CD14-positive monocyte (primary cell): ENCODE data around the gene KLRK1. TPM values are rescaled to one million over a fixed set of nuclear protein-coding genes. Genes with fewer than 3 reads are reported as not detected.
"Not testable (repeated sequence)": the region's sequence is repeated elsewhere in the genome, so short reads cannot be mapped to it uniquely, and the experiment has no call there.

Experiments used
- DNase-seq, 3 donors: peaks; one replicate each; pipeline ENCODE4 v3.0.0-alpha.2; 2011 to 2022
- H2AFZ ChIP-seq: 2 replicates; pipeline ENCODE4 v1.6.0; 2012; ENCODE audit warnings: mild to moderate bottlenecking, low read depth, low read length, inconsistent platforms; ENCODE audit not compliant: insufficient read depth, poor library complexity, severe bottlenecking
- H3K27ac ChIP-seq, 2 donors: 1 replicate in 1 of 2; 2 replicates in 1 of 2; pipeline ENCODE4 v1.5.1; 2012 to 2013; ENCODE audit warnings: low read length in 2 of 2, control low read depth in 1 of 2, inconsistent platforms in 1 of 2, low read depth in 1 of 2, mild to moderate bottlenecking in 1 of 2
- H3K27me3 ChIP-seq, 2 donors: one replicate each; pipeline versions ENCODE4 v1.6.0 to v1.6.1; 2011 to 2013; ENCODE audit warnings: low read length in 2 of 2; ENCODE audit not compliant: control insufficient read depth in 2 of 2, insufficient read depth in 2 of 2
- H3K36me3 ChIP-seq, 2 donors: replicated peaks in 1 of 2; 1 replicate in 1 of 2; 2 replicates in 1 of 2; pipeline versions ENCODE4 v1.5.1 to v1.6.1; 2012 to 2013; ENCODE audit warnings: low read length in 2 of 2, control low read depth in 1 of 2, inconsistent platforms in 1 of 2, mild to moderate bottlenecking in 1 of 2; ENCODE audit not compliant: insufficient read depth in 2 of 2, control insufficient read depth in 1 of 2
- H3K4me1 ChIP-seq, 2 donors: 1 replicate in 1 of 2; 2 replicates in 1 of 2; pipeline versions ENCODE4 v1.5.1 to v1.6.1; 2012 to 2013; ENCODE audit warnings: low read length in 2 of 2, control low read depth in 1 of 2, inconsistent platforms in 1 of 2, mild to moderate bottlenecking in 1 of 2, moderate library complexity in 1 of 2; ENCODE audit not compliant: insufficient read depth in 2 of 2, control insufficient read depth in 1 of 2
- H3K4me2 ChIP-seq: replicated peaks from 2 replicates; pipeline ENCODE3; 2012; ENCODE audit warnings: low read length, moderate library complexity, mild to moderate bottlenecking; ENCODE audit not compliant: poor library complexity, severe bottlenecking; ENCODE audit errors: extremely low read depth
- H3K4me3 ChIP-seq, 3 experiments: fragments of 200-600 bp in 1 of 3; sonication (generic) in 1 of 3; replicated peaks in 1 of 3; 1 replicate in 2 of 3; 2 replicates in 1 of 3; pipeline ENCODE4 v1.5.1; 2011 to 2013; ENCODE audit warnings: low read length in 3 of 3, mild to moderate bottlenecking in 3 of 3, control low read depth in 2 of 3, low read depth in 2 of 3, inconsistent platforms in 1 of 3, moderate library complexity in 1 of 3
- H3K79me2 ChIP-seq: 2 replicates; pipeline ENCODE4 v1.6.0; 2012; ENCODE audit warnings: mild to moderate bottlenecking, control low read depth, inconsistent platforms, low read length, moderate library complexity; ENCODE audit not compliant: insufficient read depth
- H3K9ac ChIP-seq: 2 replicates; pipeline ENCODE4 v1.6.0; 2017; ENCODE audit warnings: low read length, mild to moderate bottlenecking; ENCODE audit not compliant: insufficient read depth, poor library complexity, severe bottlenecking
- H3K9me3 ChIP-seq, 2 donors: replicated peaks in 1 of 2; 1 replicate in 1 of 2; 2 replicates in 1 of 2; pipeline versions ENCODE4 v1.5.1 to v1.6.1; 2012 to 2013; ENCODE audit warnings: low read length in 2 of 2, control low read depth in 1 of 2; ENCODE audit not compliant: control insufficient read depth in 1 of 2, insufficient read depth in 1 of 2
- H4K20me1 ChIP-seq: 2 replicates; pipeline ENCODE4 v1.6.0; 2012; ENCODE audit warnings: mild to moderate bottlenecking, low read length, control low read depth, moderate library complexity; ENCODE audit not compliant: insufficient read depth
- H3K27ac Mint-ChIP-seq, 7 donors: one replicate each; pipeline ENCODE4 v1.8.0; 2020; ENCODE audit warnings: mild to moderate bottlenecking in 7 of 7, mixed read lengths in 7 of 7, moderate library complexity in 6 of 7, inconsistent platforms in 2 of 7
- H3K27me3 Mint-ChIP-seq, 3 donors: one replicate each; pipeline ENCODE4 v1.8.0; 2021 to 2022; ENCODE audit warnings: low read depth in 3 of 3, mild to moderate bottlenecking in 3 of 3, mixed read lengths in 3 of 3, moderate library complexity in 3 of 3, inconsistent platforms in 1 of 3
- H3K36me3 Mint-ChIP-seq, 2 donors: one replicate each; pipeline ENCODE4 v1.8.0; 2020; ENCODE audit warnings: mixed read lengths in 2 of 2, inconsistent platforms in 1 of 2, mild to moderate bottlenecking in 1 of 2
- H3K4me1 Mint-ChIP-seq: one replicate; pipeline ENCODE4 v1.8.0; 2020; ENCODE audit warnings: mild to moderate bottlenecking, mixed read lengths
- H3K4me3 Mint-ChIP-seq, 2 donors: one replicate each; pipeline ENCODE4 v1.8.0; 2020; ENCODE audit warnings: mild to moderate bottlenecking in 2 of 2, mixed read lengths in 2 of 2, moderate library complexity in 1 of 2
- H3K9me3 Mint-ChIP-seq, 7 donors: one replicate each; pipeline ENCODE4 v1.8.0; 2020 to 2022; ENCODE audit warnings: mixed read lengths in 7 of 7, mild to moderate bottlenecking in 6 of 7, moderate library complexity in 6 of 7, inconsistent platforms in 2 of 7
- WGBS: methylation state at CpG from one replicate; pipeline ENCODE4 v1.1.5; 2013; ENCODE audit warnings: missing lambda C conversion rate; ENCODE audit not compliant: insufficient coverage; 5-methylcytosine and 5-hydroxymethylcytosine counted together
- intact Hi-C, 2 donors: fragments of 100-400 bp; cut with micrococcal nuclease; formaldehyde crosslinking; loops; one replicate each; pipeline versions ENCODE4 v1.15.0 to v1.15.1; 2023
- polyA plus RNA-seq, 3 donors: library from polyadenylated mRNA; depleted of rRNA in 1 of 3; unstranded in 2 of 3; stranded (reverse) in 1 of 3; fragments of 300-500 nt in 2 of 3; fragments of >200 nt in 1 of 3; fragmentation: Illumina TruSeq in 2 of 3; gene quantifications; 1 replicate in 2 of 3; 2 replicates in 1 of 3; pipeline ENCODE4 v1.2.3, GENCODE V29; 2012 to 2021
- TF ChIP-seq, protein P1 (sequence below): fragments of 200-600 bp; IDR thresholded peaks from one replicate; pipeline ENCODE4 v1.8.0; 2022; ENCODE audit warnings: antibody characterized with exemption, mild to moderate bottlenecking

Gene KLRK1
- polyA plus RNA-seq, 3 donors, result 0.05 to 1.3 (median 1.3) TPM

DNA sequence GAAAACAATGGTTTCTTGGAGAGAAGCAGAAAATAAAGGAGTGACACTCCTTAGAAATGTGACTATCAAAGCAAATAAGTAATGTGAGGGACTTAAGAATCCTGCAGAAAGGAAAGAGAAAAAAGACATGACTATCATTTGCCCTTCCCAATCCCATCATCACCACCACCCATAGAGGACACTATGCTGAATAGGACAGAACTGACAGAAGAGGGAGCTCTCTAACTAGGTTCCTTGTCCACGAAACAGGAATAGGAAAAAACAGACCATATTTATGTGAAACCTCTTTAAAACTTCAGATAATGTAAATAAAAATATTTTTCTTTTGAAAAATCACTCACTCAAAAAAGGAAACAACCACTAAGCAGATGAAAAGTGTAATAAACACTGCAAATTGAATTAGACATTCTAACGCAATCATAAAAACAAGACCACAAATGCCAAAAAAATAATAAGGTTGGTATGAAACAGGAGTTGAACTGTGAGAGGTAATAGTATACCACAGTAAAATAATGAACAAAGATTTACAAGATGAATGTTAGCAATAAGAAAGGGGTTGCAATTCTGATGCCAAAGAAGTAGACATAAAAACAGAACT, 58.1 kb downstream of the KLRK1 start:
- H3K4me3 Mint-ChIP-seq, result no peak overlapping the region

DNA sequence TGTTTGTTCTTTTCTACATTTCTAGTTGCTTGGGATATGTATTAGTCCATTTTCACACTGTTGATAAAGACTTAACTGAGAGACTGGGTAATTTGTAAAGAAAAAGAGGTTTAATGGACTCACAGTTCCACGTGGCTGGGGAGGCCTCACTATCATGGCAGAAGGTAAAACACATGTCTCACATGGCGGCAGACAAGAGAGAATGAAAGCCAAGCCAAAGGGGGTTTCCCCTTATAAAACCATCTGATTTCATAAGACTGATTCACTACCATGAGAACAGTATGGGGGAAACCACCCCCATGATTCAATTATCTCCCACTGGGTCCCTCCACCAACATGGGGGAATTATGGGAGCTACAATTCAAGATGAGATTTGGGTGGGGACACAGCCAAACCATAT, 61.1 kb downstream of the KLRK1 start:
- WGBS, result no CpG with 5 or more reads among the region's 2 CpGs
- H3K79me2 ChIP-seq, H3K4me2 ChIP-seq, H3K9me3 ChIP-seq, H3K27ac ChIP-seq, H3K9ac ChIP-seq, intact Hi-C loops, H3K36me3 ChIP-seq, H3K27ac Mint-ChIP-seq, H2AFZ ChIP-seq, H3K27me3 Mint-ChIP-seq, H3K4me3 ChIP-seq, H3K9me3 Mint-ChIP-seq, H3K36me3 Mint-ChIP-seq, H3K4me1 Mint-ChIP-seq, H3K27me3 ChIP-seq, H4K20me1 ChIP-seq, H3K4me1 ChIP-seq, DNase-seq, H3K4me3 Mint-ChIP-seq: not testable (repeated sequence)

More for the DNA sequence above, 58.1 kb downstream of the KLRK1 start:
- intact Hi-C loops, result loop anchor here (2.0 to 5.0 kb wide), 2 partner anchors 231 kb away; no protein-coding TSS in a partner anchor
- no peak overlapping the region for H3K4me3 ChIP-seq
- no peaks in the 10 kb centered on the region for H3K9me3 ChIP-seq
- DNase-seq, result peak; percentile 26 to 63 (median 50)
- Mint-ChIP-seq H3K27me3 (peaks cover 0 to 2% (median 0%) of the 10 kb centered on the region in 3 donors), H3K4me1 (peaks cover 10% of the 10 kb centered on the region), H3K9me3 (peaks cover 0 to 5% (median 0%) of the 10 kb centered on the region in 7 donors), H3K27ac (no peak overlapping the region), H3K36me3 (no peaks in the 10 kb centered on the region)
- H3K4me1 ChIP-seq, result no peaks in the 10 kb centered on the region
- H3K27ac ChIP-seq, result no peak overlapping the region
- H3K27me3 ChIP-seq, result peaks cover 0 to 2% of the 10 kb centered on the region in 2 donors
- no peaks in the 10 kb centered on the region for H3K79me2 ChIP-seq
- no peak overlapping the region for H3K4me2 ChIP-seq
- WGBS, result no CpG with 5 or more reads among the region's 2 CpGs
- no peak overlapping the region for H3K9ac ChIP-seq
- H3K36me3 ChIP-seq, result no peaks in the 10 kb centered on the region
- TF ChIP-seq, protein P1, sequence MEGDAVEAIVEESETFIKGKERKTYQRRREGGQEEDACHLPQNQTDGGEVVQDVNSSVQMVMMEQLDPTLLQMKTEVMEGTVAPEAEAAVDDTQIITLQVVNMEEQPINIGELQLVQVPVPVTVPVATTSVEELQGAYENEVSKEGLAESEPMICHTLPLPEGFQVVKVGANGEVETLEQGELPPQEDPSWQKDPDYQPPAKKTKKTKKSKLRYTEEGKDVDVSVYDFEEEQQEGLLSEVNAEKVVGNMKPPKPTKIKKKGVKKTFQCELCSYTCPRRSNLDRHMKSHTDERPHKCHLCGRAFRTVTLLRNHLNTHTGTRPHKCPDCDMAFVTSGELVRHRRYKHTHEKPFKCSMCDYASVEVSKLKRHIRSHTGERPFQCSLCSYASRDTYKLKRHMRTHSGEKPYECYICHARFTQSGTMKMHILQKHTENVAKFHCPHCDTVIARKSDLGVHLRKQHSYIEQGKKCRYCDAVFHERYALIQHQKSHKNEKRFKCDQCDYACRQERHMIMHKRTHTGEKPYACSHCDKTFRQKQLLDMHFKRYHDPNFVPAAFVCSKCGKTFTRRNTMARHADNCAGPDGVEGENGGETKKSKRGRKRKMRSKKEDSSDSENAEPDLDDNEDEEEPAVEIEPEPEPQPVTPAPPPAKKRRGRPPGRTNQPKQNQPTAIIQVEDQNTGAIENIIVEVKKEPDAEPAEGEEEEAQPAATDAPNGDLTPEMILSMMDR, result peak; percentile 73
- no peak overlapping the region for H2AFZ ChIP-seq
- no peaks in the 10 kb centered on the region for H4K20me1 ChIP-seq

Other genes with a start within 250 kb of the KLRK1 start
- 10 to 100 TPM in 1 of 3 donors, under 1 TPM in 2; 0.88 to 12.9 (median 0.99) TPM for gene OLR1, start 217.9 kb downstream of the KLRK1 start, polyA plus RNA-seq
- 1 to 10 TPM in 1 of 3 donors, under 1 TPM in 2; 0.54 to 2.4 (median 0.58) TPM for gene TMEM52B, start 211.0 kb downstream of the KLRK1 start, polyA plus RNA-seq
- gene GABARAPL1, start 177.2 kb downstream of the KLRK1 start, polyA plus RNA-seq, result 100 to 1,000 TPM in 1 of 3 donors, 10 to 100 TPM in 2; 13.1 to 291 (median 15.5) TPM
- gene KLRD1, start 82.2 kb downstream of the KLRK1 start, polyA plus RNA-seq, result under 1 TPM; 0.08 to 0.79 (median 0.51) TPM
- not detected for gene KLRC4, start 19.7 kb upstream of the KLRK1 start, polyA plus RNA-seq
- gene KLRC3, start 30.6 kb upstream of the KLRK1 start, polyA plus RNA-seq, result not detected
- not detected for gene KLRC2, start 46.0 kb upstream of the KLRK1 start, polyA plus RNA-seq
- gene KLRC1, start 63.3 kb upstream of the KLRK1 start, polyA plus RNA-seq, result not detected
- gene EIF2S3B, start 115.8 kb upstream of the KLRK1 start, polyA plus RNA-seq, result 1 to 10 TPM in 1 of 3 donors, under 1 TPM in 2; 0.30 to 2.5 (median 0.37) TPM
- gene MAGOHB, start 223.6 kb upstream of the KLRK1 start, polyA plus RNA-seq, result 10 to 100 TPM in 2 of 3 donors, 1 to 10 TPM in 1; 6.9 to 23.5 (median 19.5) TPM